GM12878 (cell line): ENCODE data around the gene ZNF764. TPM values are rescaled to one million over a fixed set of nuclear protein-coding genes. Genes with fewer than 3 reads are reported as not detected.

ENCODE experiments used
- ASH2L ChIP-seq: fragments of 300-600, 200-600 bp; sonication (generic); IDR thresholded peaks from 2 replicates; pipeline ENCODE4 v1.6.1; 2017; ENCODE audit warnings: low read depth, mild to moderate bottlenecking, borderline replicate concordance
- ATF2 ChIP-seq: IDR thresholded peaks from 2 replicates; pipeline ENCODE4 v1.6.1; 2012; ENCODE audit warnings: low read length, inconsistent platforms
- ATF7 ChIP-seq: fragments of 450-650 bp; IDR thresholded peaks from 2 replicates; pipeline ENCODE4 v1.6.1; 2016; ENCODE audit warnings: low read depth, mild to moderate bottlenecking
- CBX3 ChIP-seq: fragments of 200-600 bp; sonication (generic); IDR thresholded peaks from 2 replicates; pipeline ENCODE4 v1.6.1; 2016; ENCODE audit warnings: low read depth, borderline replicate concordance
- CTCF ChIP-seq, 3 experiments: IDR thresholded peaks in 2 of 3; conservative IDR thresholded peaks in 1 of 3; 2 replicates each; pipeline ENCODE4 v1.5.1; 2011; ENCODE audit warnings: low read depth in 3 of 3, low read length in 3 of 3, mild to moderate bottlenecking in 3 of 3, control low read depth in 2 of 3, moderate library complexity in 2 of 3, inconsistent platforms in 1 of 3, mixed read lengths in 1 of 3; ENCODE audit not compliant: control insufficient read depth in 2 of 3, insufficient read depth in 1 of 3; ENCODE audit errors: extremely low read depth in 1 of 3
- EED ChIP-seq: sonication (generic); IDR thresholded peaks from 2 replicates; pipeline ENCODE4 v1.6.1; 2016; ENCODE audit warnings: antibody characterized with exemption, low read depth
- EGR1 ChIP-seq, 2 experiments: IDR thresholded peaks; 1 replicate in 1 of 2; 2 replicates in 1 of 2; pipeline ENCODE4 v1.6.1; 2011 to 2012; ENCODE audit warnings: low read depth in 2 of 2, low read length in 2 of 2, borderline replicate concordance in 1 of 2, mild to moderate bottlenecking in 1 of 2, moderate library complexity in 1 of 2
- ELK1 ChIP-seq: IDR thresholded peaks from 2 replicates; pipeline ENCODE4 v1.6.1; 2012; ENCODE audit warnings: low read depth, low read length, improper control_type of control experiment
- EP300 ChIP-seq, 2 experiments: fragments of 150-350 bp in 1 of 2; IDR thresholded peaks; 2 replicates each; pipeline ENCODE4 v1.6.1; 2011 to 2012; ENCODE audit warnings: low read depth in 2 of 2, low read length in 2 of 2, borderline replicate concordance in 1 of 2, improper control_type of control experiment in 1 of 2, inconsistent platforms in 1 of 2; ENCODE audit not compliant: control insufficient read depth in 1 of 2
- HCFC1 ChIP-seq: fragments of 150-350 bp; IDR thresholded peaks from 2 replicates; pipeline ENCODE4 v1.6.1; 2014; ENCODE audit warnings: low read length
- HDAC2 ChIP-seq: fragments of 200-600 bp; sonication (generic); IDR thresholded peaks from 2 replicates; pipeline ENCODE4 v1.6.1; 2017
- IKZF2 ChIP-seq, 2 experiments: fragments of 450-650 bp; IDR thresholded peaks; 2 replicates each; pipeline ENCODE4 v1.6.1; 2017; ENCODE audit warnings: mild to moderate bottlenecking in 2 of 2, moderate library complexity in 2 of 2
- IRF3 ChIP-seq: fragments of 450-650 bp; IDR thresholded peaks from 2 replicates; pipeline ENCODE4 v1.6.1; 2014; ENCODE audit warnings: mild to moderate bottlenecking
- MLLT1 ChIP-seq: fragments of 450-650 bp; IDR thresholded peaks from 2 replicates; pipeline ENCODE4 v1.6.1; 2016; ENCODE audit warnings: mild to moderate bottlenecking
- NFYB ChIP-seq: IDR thresholded peaks from 2 replicates; pipeline ENCODE4 v1.6.1; 2011; ENCODE audit warnings: low read depth, mild to moderate bottlenecking, low read length, improper control_type of control experiment, moderate library complexity; ENCODE audit not compliant: insufficient read depth
- NR2C1 ChIP-seq: fragments of 450-650 bp; IDR thresholded peaks from 2 replicates; pipeline ENCODE4 v1.6.1; 2017; ENCODE audit warnings: antibody characterized with exemption, mild to moderate bottlenecking, moderate library complexity
- PAX8 ChIP-seq: fragments of 450-650 bp; IDR thresholded peaks from 2 replicates; pipeline ENCODE4 v1.6.1; 2017; ENCODE audit warnings: mild to moderate bottlenecking, moderate library complexity
- RBBP5 ChIP-seq: fragments of 200-600 bp; sonication (generic); conservative IDR thresholded peaks from 2 replicates; pipeline ENCODE4 v1.6.1; 2016
- RELA ChIP-seq: fragments of 450-650 bp; IDR thresholded peaks from 2 replicates; pipeline ENCODE4 v1.8.0; 2014; ENCODE audit warnings: borderline replicate concordance; ENCODE audit not compliant: partially characterized antibody
- STAT1 ChIP-seq: fragments of 450-650 bp; conservative IDR thresholded peaks from 2 replicates; pipeline ENCODE4 v1.6.1; 2014; ENCODE audit warnings: antibody characterized with exemption, mild to moderate bottlenecking
- SUPT20H ChIP-seq: IDR thresholded peaks from 2 replicates; pipeline ENCODE4 v1.6.1; 2011; ENCODE audit warnings: low read depth, mild to moderate bottlenecking, low read length, moderate library complexity, borderline replicate concordance; ENCODE audit not compliant: control insufficient read depth
- TBL1XR1 ChIP-seq: IDR thresholded peaks from 2 replicates; pipeline ENCODE4 v1.6.1; 2012; ENCODE audit warnings: low read depth, low read length, improper control_type of control experiment
- ZBED1 ChIP-seq: IDR thresholded peaks from 2 replicates; pipeline ENCODE4 v1.6.1; 2016; ENCODE audit warnings: borderline replicate concordance
- polyA plus RNA-seq, 11 experiments: library from polyadenylated mRNA; depleted of rRNA in 4 of 11; unstranded in 6 of 11; stranded (reverse) in 5 of 11; fragments of >200 nt; fragmentation: Nextera tagmentation in 4 of 11; fragmentation: Illumina TruSeq in 1 of 11; extraction: Ambion mirVana in 4 of 11; extraction: Trizol in 1 of 11; gene quantifications; 1 replicate in 1 of 11; 2 replicates in 10 of 11; pipeline versions ENCODE4 v1.2.1 to v1.2.3, GENCODE V29; 2011 to 2016; ENCODE audit warnings: inconsistent platforms in 2 of 11, missing spikeins in 2 of 11, low read depth in 1 of 11
- total RNA-seq, 4 experiments: library from RNA; depleted of rRNA in 3 of 4; stranded (reverse); fragments of >200 nt in 3 of 4; fragmentation: Illumina TruSeq in 1 of 4; extraction: Trizol in 1 of 4; gene quantifications; 2 replicates each; pipeline versions ENCODE4 v1.2.1 to v1.2.3, GENCODE V29; 2013 to 2021

The ZNF764 gene
- total and polyA plus RNA-seq, 10 of the 15 experiments (the other 5 are each of a cell fraction or from before 2014, with no cell fraction given): 0.61 to 11.9 (median 3.8) TPM

- TF ChIP-seq NFYB (peak; percentile 86), HCFC1 (peak; percentile 86), RBBP5 (no peak), IKZF2 (IDR thresholded peaks at IDR 0.05) (peak; percentile 66 to 78; a peak in 3 of 4 replicates), SUPT20H (no peak), ZBED1 (no peak), EGR1 (IDR thresholded peaks at IDR 0.05; ENCODE audit: borderline replicate concordance in 1 of 2, low read depth in 2 of 2, low read length in 2 of 2) (0 out of 3 replicates have a peak, but pooled peaks of 1 of the 2 experiments have one; percentile 33), TBL1XR1 (peak; percentile 48; the same call in 1 of the 2 replicates), MLLT1 (peak; percentile 52; the same call in 1 of the 2 replicates), ASH2L (no peak), EP300 (IDR thresholded peaks at IDR 0.05; ENCODE audit: borderline replicate concordance in 1 of 2, control insufficient read depth in 1 of 2, low read depth in 2 of 2, low read length in 2 of 2) (no peak), HDAC2 (no peak), IRF3 (peak; percentile 77; the same call in 1 of the 2 replicates), CBX3 (no peak), NR2C1 (peak; percentile 93), ATF7 (peak; percentile 60; the same call in 1 of the 2 replicates), RELA (peak; percentile 47), STAT1 (no peak), ELK1 (no peak), EED (peak; percentile 57; the same call in 1 of the 2 replicates), PAX8 (no peak), CTCF (IDR thresholded peaks at IDR 0.05 in 2 of 3, conservative IDR thresholded peaks at IDR 0.05 in 1 of 3; ENCODE audit: control insufficient read depth in 2 of 3, extremely low read depth in 1 of 3, insufficient read depth in 1 of 3, low read depth in 3 of 3, low read length in 3 of 3) (peak in 2 of 3 experiments; percentile 14 to 33; a peak in 3 of 6 replicates), ATF2 (no peak)
Measured at GRCh38 chr16:30585400-30586191, 27.4 kb upstream of the ZNF764 start, which contains the start of gene ZNF785 (continued).
